Inferior parietal cortex (tissue), 1 donor: Measurements from ENCODE around the gene HIGD1A.

ENCODE experiments used
- DNase-seq: peaks from one replicate; pipeline ENCODE4 v3.0.0-alpha.2; 2016; ENCODE audit errors: extremely low spot score

The HIGD1A gene

DNA sequence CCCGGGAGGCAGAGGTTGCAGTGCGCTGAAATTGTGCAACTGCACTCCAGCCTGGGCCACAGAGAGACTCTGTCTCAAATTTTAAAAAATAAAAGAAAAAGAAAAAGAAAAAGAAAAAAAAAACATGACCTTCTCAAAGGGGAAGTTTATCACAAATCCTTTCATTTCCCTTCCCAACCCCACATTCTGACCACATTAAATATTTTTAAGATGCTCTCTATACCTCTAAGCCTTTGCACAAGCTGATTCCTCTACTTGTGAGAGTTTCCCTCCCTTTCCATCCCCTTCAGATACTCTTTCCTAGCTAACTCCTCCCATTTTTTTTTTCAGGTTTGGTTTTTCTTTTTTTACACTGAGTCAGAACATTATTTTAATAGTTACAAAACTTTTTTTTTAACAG, 4.0 kb downstream of the HIGD1A start:
- DNase-seq = no peak

DNA sequence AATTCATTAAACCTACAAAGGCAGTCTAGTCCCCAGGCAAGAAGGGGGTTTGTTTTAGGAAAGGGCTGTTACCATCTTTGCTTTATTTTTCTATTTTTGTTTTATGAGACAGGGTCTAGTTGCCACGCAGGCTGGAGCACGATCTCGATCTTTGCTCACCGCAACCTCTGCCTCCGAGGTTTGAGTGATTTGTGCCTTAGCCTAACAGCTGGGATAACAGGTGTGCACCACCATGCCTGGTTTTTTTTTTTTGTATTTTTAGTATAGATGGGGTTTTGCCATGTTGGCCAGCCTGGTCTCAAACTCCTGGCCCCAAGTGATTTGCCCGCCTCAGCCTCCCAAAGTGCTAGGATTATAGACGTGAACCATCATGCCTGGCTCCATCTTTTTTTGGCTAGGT, 4.9 kb downstream of the HIGD1A start:
- no peak for DNase-seq

DNA sequence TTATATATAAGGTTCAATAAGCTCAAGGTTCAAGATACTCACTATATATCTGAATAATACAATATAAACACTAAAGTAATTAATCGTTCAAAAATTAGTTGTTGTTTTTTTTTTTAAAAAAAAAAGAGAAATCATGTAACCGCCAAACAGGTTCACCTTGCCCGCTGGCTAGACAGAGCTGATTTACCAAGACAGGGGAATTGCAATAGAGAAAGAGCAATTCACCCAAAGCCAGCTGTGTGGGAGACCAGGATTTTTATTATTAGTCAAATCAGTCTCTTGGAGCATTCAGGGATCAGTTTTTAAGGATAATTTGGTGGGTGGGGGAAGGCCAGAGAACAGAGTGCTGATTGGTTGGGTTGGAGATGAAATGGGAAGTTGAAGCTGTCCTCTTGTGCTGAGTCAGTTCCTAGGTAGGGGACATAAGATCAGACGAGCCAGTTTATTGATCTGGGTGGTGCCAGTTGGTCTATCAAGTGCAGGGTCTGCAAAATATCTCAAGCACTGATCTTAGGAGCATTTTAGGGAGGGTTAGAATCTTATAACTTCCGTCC, 7.9 kb downstream of the HIGD1A start:
- no peak for DNase-seq

DNA sequence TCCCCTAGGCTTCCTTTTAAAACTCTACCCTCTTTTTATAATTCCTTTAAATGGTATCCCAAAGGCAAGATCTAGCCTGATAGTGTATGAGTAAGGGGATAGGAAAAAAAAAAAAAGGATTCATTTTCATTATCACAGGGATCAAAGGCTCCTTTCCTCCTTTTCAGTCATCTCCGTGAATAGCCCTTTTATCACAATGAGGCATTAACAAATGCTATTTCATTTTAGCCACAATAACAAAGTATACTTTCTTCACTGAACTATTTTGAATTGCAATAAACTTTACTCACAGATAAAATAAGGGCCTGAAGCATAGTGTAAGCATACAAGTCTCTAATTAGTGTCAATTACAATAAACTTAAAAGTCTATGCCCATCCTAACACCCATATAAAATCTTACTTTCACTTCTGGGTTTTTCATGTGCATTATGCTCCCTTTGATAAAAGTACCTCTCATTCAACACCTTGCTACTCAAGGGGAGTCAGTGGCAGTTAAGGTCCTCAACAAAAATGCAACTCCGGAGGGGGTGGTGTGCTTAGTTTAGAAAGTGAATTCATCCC, 8.6 kb downstream of the HIGD1A start:
- no peak for DNase-seq

DNA sequence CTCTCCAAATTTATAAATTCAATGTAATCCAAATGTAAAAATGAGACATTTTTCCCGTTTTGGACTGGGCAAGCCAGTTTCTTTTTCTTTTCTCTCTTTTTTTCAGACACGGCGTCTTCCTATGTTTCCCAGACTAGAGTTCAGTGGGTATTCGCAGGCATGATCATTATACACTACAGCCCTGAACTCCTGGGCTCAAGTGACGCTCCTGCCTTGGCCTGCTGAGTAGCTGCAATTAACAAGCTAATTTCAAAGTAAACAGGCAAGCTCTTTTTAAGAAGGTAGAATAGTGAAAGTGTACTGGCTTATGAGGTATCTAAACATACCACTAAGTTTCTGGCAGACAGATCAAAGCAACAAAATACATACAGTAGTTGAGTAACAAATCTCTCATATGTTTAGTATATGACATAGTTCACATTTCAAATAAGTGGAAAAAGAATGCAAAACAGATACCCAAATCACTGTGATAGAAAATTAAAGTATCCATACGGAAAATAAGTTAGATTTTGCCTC, 13.5 kb downstream of the HIGD1A start:
- DNase-seq = no peak

DNA sequence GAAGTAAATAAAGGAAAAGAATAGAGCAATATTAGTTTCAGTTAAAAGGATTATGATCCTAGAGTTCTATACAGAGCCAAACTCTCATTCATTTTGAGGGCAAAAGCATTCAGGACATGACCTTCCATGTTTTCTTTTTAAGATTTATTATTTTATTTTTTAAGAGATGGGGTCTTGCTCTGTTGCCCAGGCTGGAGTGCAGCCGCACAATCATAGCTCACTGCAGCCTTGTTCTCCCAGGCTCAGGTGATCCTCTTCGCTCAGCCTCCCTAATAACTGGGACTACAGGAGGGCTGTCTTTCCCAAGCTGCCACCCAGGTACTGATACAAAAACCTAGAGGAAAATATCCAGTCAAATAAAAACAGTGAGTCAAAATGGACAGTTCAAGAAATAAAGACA, 17.7 kb downstream of the HIGD1A start:
- DNase-seq = no peak

DNA sequence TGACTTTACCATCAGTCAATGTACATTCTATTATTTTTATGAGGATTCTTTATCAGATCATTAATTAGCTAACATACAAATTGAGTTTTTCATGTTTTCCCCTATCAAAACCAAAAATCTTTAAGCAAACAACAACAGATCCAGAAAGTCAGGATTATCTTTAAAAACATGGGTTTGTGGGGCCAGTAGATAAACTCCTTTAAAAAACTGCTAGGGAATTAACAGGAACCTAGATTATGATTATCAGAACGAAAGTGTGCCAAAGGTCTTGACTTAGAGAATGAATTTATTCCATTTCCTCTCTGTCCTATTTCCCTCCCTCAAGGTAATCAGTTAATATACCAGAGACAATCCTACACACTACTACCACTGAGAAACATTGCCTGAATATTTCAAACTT, 18.1 kb downstream of the HIGD1A start:
- DNase-seq = no peak

DNA sequence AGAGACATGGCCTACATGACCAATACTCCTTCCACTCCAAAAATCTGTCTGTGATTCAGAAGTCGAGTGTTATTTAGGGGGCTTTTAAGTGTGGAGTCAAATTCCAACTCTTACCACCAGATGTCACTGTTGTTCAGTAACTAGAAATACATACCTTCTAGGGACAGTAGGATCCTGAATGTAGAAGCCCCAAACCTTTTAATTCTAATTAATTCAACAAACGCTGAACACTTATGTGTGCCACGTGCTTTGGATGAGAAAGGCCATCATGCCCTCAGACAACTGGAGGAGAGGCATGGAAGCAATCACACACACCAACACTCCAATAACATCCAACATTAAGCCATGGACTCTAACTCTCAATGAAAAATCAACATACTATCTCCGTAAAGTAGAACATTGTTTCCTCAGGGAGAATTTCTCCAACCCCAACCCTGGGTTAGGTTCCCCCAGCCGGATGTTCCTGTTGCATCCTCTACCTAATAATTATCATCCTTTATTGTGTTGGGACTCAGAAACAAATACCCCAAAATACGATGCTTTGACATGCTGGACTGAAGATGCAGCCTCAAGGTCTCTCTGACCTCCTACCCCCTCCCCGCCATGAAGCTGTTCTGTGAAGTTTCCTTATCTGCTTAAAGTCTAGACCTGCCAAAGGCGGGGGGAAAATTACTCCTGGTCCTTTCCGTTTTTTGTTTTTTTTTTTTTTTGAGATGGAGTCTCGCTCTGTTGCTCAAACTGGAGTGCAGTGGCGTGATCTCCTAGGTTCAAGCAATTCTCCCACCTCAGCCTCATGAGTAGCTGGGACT, 23.2 kb downstream of the HIGD1A start:
- peak; percentile 90 for DNase-seq

DNA sequence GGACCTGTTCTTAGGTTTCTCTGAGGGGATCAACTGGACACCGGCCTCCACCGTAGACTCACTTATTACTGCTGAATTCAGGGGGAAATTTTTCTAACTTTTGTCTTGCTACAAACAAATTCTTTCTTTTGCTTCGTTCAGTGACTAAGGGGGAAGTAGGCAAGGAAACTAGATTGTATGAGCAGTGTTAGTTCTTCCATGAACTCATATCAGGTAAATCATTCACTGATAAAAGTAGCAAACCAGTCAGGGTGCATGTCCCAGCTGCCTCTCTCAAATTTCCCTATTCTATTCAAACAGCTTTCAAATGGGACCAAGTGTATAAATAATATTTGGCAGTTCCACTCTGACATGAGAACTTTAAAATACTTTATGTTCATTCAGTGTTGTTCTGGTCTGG, 23.9 kb downstream of the HIGD1A start:
- no peak for DNase-seq

DNA sequence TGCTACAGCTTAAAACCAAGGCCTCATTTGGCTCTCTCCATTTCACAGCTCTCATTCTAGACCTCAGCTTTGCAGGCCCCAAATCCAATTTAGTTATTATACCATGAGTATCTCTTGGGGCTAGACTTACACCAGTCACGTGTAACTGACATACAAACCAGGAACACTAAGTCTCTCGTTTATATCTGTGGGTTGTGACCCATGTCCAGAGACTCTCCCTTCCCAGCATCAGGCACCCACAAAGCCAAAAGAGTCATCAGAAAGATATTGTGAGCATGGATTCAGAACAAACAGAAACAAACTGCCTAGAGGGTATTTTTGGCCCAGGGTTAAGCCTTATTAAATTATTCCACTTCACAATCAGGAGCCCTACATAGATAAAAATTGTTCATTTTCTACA, 25.6 kb downstream of the HIGD1A start:
- no peak for DNase-seq

DNA sequence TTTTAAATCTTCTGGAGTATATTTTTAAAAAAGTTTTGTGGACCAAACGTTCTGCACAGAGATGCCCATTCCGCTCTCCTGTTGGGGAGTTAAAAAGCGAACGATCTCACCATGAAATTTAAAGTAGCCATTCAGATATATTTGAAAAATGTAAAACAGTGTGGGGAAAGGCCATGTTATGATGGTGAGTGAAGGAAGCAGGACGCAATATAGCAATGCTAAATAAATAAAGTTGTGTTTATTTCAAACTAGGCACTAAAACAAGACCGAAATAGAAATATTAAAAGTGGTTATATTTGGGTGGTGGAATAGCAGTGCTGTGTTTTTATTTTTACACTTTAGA, 30.9 kb downstream of the HIGD1A start:
- no peak for DNase-seq

DNA sequence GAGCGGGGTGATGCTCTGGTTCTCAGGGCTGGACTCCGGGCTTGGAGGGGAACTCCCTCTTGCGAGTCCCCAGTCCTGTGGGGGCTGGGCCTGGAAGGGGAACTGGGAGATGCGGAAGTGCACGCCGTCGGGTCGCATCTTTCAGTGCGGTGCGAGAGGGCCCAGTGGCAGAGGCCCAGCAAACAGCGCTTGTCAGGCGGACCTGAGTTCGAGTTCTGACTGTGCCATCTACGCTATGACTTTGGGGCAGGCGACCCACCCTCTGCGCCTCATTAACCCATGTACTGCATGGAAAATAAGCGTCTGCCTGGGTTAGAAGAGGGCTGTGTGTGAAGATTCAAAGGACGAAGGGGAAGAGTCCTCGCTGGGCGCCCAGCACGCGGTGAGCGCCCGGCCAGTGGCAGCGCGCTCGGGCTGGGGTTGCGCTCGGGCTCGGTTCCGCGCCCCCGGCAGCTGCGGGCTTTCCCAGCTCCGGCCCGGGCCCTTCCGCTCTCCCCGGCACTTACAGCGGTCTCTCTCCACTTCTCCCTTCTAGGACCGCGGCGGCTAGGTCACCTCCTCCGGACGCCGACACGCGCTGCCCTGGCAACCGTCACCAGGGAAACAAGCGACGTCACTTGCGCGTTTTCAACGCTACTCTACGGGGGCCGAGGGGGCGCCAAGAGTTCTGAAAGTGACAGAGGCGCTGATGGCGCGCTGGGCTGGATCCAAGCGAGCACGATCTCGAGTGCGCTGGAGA, 31.5 kb downstream of the HIGD1A start, which contains the start of gene CCDC13:
TSS of gene CCDC13 (minus strand) at position 584 of the 739 bp plus-strand sequence. CDS start 14,908 bp downstream, outside the sequence.
- peak; percentile 89 for DNase-seq

DNA sequence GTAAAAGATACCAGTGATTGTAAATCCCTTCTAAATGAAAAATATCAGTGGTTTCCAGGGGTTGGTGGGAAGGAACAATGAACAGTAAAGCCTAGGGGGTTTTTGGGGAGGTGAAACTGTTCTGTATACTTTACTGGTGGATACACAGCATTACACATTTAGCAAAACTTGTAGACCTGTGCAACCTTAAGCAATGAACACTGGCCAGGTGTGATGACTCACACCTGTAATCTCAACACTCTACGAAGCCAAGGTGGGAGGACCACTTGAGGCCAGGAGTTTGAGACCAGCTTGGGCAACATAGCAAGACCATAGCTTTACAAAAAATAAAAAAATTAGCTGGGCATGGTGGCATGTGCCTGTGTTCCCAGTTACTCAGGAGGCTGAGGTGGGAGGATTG, 33.0 kb downstream of the HIGD1A start:
- DNase-seq = no peak

DNA sequence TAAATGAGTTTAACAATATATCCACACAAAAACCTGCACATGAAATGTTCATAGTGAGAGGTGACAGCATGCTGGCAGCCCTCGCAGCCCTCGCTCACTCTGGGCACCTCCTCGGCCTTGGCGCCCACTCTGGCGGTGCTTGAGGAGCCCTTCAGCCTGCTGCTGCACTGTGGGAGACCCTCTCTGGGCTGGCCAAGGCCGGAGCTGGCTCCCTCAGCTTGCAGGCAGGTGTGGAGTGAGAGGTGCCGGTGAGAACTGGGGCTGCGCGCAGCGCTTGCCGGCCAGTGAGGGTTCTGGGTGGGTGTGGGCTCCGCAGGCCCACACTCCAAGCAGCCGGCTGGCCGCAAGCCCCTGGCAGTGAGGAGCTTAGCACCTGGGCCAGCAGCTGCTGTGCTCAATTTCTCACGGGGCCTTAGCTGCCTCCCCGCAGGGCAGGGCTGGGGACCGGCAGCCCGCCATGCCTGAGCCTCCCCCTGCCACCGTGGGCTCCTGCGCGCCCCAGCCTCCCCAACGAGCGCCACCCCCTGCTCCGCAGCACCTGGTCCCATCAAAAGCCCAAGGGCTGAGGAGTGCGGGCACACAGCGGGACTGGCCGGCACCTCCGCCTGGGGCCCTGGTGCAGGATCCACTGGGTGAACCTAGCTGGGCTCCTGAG, 34.7 kb downstream of the HIGD1A start:
- no peak for DNase-seq

DNA sequence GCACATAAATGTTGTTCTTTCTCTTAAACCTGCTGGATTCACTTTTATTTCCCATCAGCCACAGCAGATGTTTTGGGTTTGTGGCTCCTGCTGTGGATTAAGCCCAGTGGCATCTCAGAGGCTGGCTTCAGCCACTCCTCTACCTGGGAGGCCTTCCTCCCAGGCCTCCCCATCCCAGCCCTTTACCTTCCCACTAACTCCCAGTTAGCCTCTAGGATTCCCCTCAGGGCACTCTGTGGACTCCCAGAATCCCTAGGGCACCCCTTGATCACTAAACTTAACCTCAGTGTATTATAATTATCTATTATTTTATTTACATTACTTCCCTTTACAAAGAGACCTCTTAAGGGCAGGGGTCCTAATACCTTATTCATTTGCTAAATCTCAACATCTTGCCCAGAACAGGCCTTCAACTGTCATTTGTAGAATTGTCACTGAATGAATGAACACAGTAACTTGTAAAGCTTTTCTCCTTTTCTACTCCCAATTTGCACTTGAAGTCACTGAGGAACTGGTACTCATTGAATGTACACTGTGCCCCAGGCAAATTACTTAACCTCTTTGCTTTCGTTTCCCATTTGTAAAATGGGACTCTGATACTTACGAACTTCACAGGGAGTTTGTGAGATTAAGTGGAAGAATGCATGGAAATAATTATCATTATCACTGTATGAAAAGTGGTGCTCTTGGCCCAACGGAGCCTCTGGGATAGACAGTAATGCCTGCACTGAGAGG, 39.6 kb downstream of the HIGD1A start:
- DNase-seq = no peak

DNA sequence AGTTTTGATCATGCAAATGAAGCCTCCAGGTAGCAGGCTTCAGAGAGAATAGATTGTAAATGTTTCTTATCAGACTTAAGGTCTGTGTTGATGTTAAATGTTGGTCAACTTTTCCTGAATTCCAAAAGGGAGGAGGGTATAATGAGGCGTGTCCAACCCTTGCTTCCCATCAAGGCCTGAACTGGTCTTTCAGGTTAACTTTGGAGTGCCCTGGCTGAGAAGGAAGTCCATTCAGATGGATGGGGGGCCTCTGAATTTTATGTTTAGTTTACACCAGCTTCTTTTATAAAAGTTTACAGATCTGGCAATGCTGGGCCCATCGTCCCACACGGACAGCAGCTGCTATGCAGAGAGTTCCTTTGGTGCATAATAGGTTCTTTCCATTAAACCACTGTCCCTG, 40.2 kb downstream of the HIGD1A start:
- DNase-seq = no peak

DNA sequence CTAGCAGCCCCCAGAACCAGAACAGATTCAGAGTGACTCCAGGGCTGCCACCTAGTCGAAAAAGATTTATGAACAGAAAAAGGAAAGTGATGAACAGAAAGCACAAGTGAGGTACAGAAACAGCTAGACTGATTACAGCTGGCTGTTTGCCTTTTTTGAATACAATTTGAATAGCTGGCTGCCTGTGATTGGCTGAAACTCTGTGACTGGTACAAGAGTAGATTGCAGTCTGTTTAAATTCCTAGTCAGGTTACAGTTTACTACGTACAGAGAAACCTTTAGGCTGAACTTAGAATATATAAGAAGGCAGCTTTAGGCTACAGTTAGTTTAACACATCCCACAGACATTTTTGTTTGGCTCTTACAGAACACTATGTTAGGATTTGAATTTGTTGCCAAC, 41.3 kb downstream of the HIGD1A start:
- DNase-seq = peak; percentile 42

DNA sequence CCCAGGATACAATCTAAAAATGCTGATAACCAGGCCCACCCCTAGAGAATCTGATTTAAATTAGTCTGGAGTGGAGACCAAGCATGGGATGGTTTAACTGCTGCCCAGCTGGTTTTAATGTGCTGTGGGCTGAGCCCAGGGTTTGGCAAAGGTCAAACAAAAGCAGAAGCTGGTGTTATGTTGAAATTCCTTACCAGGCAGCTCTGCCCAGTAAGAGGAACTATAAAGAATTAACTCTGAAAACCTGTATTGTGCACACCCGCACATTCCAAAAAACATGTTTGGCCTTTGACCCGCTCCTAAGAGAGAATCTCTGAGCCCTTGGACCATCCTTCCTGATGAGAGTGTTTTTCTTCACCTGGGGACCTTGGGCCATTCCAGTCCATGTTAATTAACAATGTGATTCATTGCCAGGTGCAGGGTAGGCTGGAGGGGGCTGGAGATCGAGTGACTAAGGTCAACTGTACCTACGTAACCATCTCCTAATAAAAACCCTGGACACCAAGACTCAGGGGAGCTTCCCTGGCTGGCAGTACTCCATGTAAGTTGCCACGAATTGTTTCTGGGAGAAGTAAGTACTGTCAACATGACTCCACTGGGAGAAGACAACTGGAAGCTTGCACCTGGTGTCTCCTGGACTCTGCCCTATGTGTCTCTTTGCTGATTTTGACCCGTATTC, 42.1 kb downstream of the HIGD1A start:
- DNase-seq = no peak

DNA sequence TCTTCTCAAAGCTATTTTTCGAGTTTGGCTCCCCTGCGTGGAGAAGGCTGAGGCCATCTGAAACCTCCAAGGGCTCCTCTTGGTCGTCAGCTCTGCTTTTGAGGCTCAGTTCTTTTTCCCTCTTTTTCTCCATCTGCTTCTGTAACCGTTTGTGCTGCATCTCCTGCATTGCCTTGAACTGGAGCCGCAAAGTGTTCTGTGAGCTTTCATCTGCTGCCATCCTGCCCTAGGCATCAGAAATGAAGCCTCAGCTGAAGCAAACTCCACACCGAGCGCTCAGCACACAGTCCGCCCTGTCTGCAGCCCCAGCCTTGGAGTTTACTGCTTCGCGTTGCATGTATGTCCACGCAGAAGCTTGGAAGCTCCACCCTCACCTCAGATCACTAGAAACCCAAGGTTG, 46.2 kb downstream of the HIGD1A start:
- DNase-seq = no peak

DNA sequence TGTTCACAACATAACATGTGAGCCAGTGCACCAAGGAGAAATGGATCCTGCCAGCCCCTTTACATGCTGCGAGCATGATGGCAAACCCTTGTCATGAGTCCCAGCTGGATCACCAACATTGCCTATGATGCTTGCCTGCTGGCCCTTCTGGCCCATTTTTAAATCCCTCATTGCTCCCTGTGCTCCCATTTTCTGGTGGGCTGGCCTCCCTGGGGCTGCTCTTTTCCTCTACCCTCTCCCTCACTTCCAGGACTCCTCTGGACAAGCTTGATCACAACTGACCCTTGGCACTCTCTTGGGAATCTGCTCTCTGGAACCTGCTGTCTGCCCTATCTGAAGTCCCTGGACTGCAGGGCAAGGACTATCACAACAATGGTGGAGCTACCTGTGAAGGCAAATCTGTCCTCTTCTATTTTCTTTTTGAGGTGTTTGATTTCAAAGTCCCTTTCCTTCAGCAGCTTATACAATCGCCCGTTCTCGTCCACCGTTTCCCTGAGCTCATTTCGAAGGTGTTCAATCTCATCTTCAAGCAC, 47.5 kb downstream of the HIGD1A start:
- no peak for DNase-seq
